Spleen (tissue), 7 donors: ENCODE measurements around the gene BLM.

Source experiments
- CTCF ChIP-seq, 11 experiments: fragments of 200-600 bp in 7 of 11; fragments of 450-650 bp in 4 of 11; sonication (generic) in 4 of 11; IDR thresholded peaks in 8 of 11; conservative IDR thresholded peaks in 3 of 11; 1 replicate in 7 of 11; 2 replicates in 4 of 11; pipeline versions ENCODE4 v1.4.0 to v1.8.0; 2016 to 2021; ENCODE audit warnings: antibody characterized with exemption in 11 of 11, inconsistent platforms in 4 of 11, mild to moderate bottlenecking in 1 of 11
- POLR2AphosphoS5 ChIP-seq, 3 donors: sonication (generic); formaldehyde crosslinking; IDR thresholded peaks; one replicate each; pipeline ENCODE4 v1.5.1; 2017; ENCODE audit warnings: antibody characterized with exemption in 3 of 3
- donor health status: DM: no; HTN: no; CAD: no; lungs with moderate emphysema.
- donor health status: DM: no; HTN: no; CAD: no.
- donor health status: DM: no; HTN: no; CAD: no.

DNA sequence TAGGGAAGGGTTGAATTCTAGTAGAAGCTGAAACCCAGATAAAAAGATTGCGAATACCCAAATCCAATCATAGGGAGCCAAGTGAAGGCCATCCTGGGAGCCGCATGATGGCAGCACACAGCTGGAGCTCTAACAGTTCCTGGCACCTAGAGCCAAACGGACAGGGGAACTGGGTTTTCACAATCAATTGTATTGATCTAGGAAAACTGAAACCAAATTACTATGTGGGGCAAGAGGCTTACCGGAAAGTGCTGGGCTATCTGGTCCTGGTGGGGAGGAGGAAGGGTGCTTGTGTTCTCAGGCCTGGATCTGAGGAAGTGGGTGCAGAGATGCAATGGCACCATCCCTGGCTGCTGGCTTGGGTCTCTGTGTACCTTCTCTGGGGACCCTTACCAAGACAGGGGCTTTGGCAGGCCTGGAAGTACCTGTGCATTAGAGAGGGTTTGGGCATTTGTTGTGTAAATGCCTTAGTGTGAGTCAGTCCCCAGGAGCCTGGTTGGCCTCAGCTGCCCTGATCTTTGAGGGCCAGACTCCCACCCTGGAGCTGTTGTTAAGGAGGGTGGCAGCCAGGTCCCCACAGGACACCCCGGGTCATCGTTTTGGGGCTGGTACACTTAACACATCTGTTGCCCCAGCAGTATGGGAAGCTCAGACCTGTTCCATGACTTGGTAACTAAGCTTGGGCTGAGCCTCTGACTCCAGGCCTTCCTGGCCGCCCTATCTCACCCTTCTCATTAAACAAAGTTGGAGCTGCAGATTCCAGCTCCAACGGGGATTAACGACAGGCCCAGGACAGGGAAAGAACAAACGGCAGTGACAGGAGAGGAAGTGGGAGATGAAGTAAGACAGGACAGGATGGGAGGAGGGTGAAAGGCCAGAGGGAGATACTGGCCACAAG is 142.3 kb downstream of the BLM start:
- TF ChIP-seq POLR2AphosphoS5 (IDR thresholded peaks at IDR 0.05), result no peak
- TF ChIP-seq CTCF (IDR thresholded peaks at IDR 0.05 in 8 of 11, conservative IDR thresholded peaks at IDR 0.05 in 3 of 11), result no peak
